Measurements from ENCODE around the gene ZNF341.

The ZNF341 gene

GRCh38 chr20:33788351-33789049 lies 56.7 kb downstream of the ZNF341 start:
- H3K4me3 ChIP-seq (ENCODE audit: low read depth, low read length), result no peak overlapping the region
- no peak for TF ChIP-seq CTCF (IDR thresholded peaks at IDR 0.05; ENCODE audit: control insufficient read depth, extremely low read depth, insufficient read depth)
- DNase-seq (ENCODE audit: low read depth), result no peak

GRCh38 chr20:33789109-33789857 lies 57.5 kb downstream of the ZNF341 start:
- H3K4me3 ChIP-seq (ENCODE audit: low read depth, low read length), result no peak overlapping the region
- TF ChIP-seq CTCF (IDR thresholded peaks at IDR 0.05; ENCODE audit: control insufficient read depth, extremely low read depth, insufficient read depth), result no peak
- peak; percentile 94 for DNase-seq (ENCODE audit: low read depth)

- DNase-seq (ENCODE audit: low read depth), result no peak
- no peak for TF ChIP-seq CTCF (IDR thresholded peaks at IDR 0.05; ENCODE audit: control insufficient read depth, extremely low read depth, insufficient read depth)
- no peak overlapping the region for H3K4me3 ChIP-seq (ENCODE audit: low read depth, low read length)
Measured at GRCh38 chr20:33789858-33790182, 58.0 kb downstream of the ZNF341 start.

DNA sequence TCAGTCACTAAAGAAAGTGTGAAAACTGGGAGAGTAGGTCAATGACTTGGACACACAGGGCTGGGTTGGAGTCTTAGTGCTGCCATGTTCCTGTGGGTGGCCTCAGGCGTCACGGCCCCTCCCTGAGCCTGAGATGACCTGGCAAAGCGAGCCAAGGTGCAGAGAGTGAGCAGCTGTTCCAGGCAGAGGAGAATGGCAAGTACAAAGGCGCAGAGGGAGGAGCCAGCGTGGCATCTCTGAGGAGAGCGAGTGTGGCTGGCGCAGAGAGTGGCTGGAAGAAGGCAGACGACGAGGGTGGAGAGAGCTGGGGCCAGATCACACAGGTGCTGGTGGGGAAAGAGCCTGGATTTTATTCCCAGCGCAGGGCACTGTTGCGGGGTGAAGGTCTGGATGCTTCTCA lies 58.8 kb downstream of the ZNF341 start:
- TF ChIP-seq CTCF (IDR thresholded peaks at IDR 0.05; ENCODE audit: control insufficient read depth, extremely low read depth, insufficient read depth), result no peak
- no peak for DNase-seq (ENCODE audit: low read depth)
- H3K4me3 ChIP-seq (ENCODE audit: low read depth, low read length), result no peak overlapping the region

- DNase-seq (ENCODE audit: low read depth), result no peak
- no peak overlapping the region for H3K4me3 ChIP-seq (ENCODE audit: low read depth, low read length)
- TF ChIP-seq CTCF (IDR thresholded peaks at IDR 0.05; ENCODE audit: control insufficient read depth, extremely low read depth, insufficient read depth), result no peak
Measured at GRCh38 chr20:33791021-33791420, 59.2 kb downstream of the ZNF341 start.

DNA sequence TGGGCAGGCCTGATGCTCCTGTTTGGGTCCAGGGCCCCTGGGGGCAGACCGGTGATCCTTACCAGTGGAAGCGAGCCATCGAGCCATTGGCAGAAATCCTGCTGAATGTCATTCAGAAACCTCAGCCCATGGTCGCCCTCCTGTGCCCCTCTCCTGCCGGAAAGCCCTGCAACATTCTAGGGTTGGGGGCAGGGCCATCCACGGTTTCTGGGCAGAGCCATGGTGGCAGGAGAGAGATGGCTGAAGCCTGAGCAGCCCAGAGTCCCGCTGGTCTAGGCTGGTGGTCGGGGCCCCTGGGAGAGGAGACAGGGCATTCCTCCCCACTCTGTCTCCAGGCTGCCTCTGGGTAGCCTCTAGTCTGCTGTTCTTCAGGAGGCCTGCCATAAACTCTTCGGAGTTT lies 59.7 kb downstream of the ZNF341 start:
- TF ChIP-seq CTCF (IDR thresholded peaks at IDR 0.05; ENCODE audit: control insufficient read depth, extremely low read depth, insufficient read depth), result no peak
- no peak for DNase-seq (ENCODE audit: low read depth)
- H3K4me3 ChIP-seq (ENCODE audit: low read depth, low read length), result no peak overlapping the region
